HG02623 (cell line): ENCODE measurements around the gene ITGAE.
A peak's percentile ranks its signal among the peaks of the same experiment; 100 is the strongest.

ENCODE experiments used
- ATAC-seq: cut with Tn5 transposase; IDR thresholded peaks from one replicate; pipeline ENCODE4 v1.9.1; 2021; ENCODE audit warnings: moderate library complexity; ENCODE audit not compliant: unreplicated experiment

ITGAE gene

GRCh38 chr17:3817851-3818605 is 17.0 kb upstream of the ITGAE start:
- no peak for ATAC-seq

GRCh38 chr17:3815925-3816324 is 14.9 kb upstream of the ITGAE start:
- ATAC-seq: no peak

GRCh38 chr17:3815122-3815521 is 14.1 kb upstream of the ITGAE start:
- ATAC-seq: no peak

DNA sequence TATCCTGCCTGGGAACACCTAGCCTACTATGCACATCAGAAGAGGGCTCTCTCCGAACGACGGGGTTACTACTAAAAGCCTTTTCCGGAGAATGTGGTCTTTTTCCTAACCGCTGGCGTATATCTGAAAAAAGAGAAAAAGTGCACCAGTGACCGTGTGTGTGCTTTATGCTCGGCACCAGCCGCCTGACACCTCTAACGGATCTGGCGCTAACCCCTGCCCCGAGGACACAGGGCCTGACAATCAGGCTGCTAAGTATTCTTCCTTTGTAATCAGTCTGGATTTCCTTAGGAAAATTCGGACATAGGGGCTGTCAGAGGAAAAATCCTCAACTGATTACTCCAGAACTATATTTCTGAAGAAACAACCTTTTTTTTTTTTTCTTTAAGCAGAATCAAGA is 13.4 kb upstream of the ITGAE start:
- no peak for ATAC-seq

DNA sequence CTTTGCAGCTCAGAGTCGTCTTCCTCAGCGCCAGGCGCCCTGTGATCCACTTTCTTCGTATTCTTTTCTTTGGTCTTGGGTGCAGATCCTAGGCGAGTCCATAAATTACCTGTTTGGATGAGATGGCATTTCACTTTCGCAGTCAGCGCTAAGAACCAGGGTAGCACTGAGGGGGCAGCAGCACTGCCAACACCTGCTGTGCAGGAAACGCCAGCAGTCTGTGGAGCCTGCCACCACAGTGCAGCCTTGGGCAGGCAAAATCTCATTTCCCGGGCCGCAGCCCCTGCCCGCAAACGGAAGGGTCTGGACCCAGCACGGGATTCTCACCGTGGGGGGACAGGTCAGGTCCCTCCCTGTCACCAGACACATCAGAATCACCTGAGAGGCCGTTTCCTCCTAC is 12.2 kb upstream of the ITGAE start:
- ATAC-seq: no peak

DNA sequence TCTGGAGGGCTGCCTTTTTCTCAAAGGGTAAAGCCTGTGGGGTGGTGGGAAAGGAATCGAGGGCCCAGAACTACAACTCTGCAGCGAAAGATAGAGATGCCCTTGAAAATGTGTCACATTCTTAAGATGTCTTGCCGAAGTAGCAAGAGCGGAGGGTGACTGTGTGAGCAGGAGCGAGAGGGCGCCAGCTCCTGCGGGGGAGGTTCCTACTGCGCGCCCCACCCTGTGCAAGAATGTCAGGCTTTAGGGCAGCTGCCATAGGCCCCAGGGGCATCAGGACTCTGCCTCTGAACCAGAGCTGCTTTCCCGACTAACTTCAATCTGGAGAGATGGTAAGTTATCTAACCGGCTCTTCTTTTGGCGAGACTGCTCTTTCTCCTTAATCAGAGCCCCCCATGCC is 11.8 kb upstream of the ITGAE start:
- no peak for ATAC-seq

DNA sequence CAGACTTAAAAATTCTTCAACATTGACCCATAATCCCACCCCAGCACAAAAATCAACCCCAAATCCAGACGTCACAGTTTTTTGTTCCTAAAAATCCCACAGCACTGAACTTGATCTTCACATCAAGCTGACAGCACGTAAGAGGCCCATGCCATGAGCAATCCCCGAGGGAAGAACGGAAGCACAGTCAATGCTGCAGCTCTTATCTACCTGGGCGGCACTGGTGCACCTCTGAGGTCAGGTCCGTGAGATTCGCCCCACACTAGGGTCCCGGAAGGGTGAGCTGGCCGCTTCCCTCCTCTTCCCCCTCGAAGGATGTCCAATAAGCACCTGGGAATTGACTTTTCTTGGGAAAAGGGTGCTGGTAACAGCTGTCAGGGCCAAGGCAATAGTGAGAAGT is 11.3 kb upstream of the ITGAE start:
- ATAC-seq: no peak

GRCh38 chr17:3810019-3810418 is 9.0 kb upstream of the ITGAE start:
- no peak for ATAC-seq

DNA sequence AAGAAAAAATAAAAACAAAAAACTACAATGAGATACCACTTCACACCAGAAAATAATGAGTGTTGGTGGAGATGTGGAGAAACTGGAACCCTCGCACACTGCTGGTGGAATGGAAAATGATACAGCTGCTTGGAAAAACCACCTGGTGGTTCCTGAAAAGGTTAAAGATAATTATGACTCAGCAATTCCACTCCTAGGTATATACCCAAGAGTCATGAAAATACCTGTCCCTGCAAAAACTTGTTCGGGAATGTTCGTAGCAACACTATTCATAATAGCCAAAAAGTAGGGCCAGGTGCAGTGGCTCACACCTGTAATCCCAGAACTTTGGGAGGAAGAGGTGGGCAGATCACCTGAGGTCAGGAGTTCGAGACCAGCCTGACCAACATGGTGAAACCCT is 8.1 kb upstream of the ITGAE start:
- no peak for ATAC-seq

DNA sequence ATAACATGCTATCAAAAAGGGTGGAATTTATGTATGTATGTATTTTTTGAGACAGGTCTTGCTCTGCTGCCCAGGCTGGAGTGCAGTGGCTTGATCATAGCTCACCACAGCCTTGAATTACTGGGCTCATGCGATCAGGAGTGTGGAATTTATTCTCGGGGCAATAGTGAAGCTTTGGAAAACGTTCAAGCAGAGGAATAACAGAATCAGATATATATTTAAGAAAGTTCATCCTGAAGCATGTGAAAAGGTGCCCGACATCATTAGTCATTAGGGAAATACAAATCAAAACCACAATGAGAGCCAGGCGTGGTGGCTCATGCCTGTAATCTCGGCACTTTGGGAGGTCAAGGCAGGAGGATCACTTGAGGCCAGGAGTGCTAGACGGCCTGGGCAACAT is 7.7 kb upstream of the ITGAE start:
- no peak for ATAC-seq

DNA sequence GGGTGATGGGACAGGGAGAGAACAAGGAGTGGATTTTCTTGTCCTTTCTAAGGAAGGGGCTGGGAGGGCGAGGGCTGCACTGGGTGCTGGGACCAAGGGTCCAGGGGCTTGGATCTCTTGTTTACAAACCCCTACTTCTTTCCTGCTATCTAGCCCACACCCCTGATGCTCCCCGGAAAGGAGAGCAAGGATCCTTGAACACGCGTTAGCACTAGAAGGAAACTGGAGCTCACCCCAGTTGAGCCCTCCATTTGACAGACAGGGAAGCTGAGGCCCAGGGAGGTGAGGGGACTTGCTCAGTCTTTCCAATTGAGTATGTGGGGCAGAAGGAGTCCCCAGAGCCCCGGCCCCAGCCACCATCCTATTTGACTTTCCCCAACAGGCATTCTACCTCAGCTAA is 4.6 kb upstream of the ITGAE start:
- ATAC-seq: no peak

GRCh38 chr17:3804503-3804931 is 3.5 kb upstream of the ITGAE start:
- ATAC-seq: peak; percentile 45

GRCh38 chr17:3803308-3803640 is 2.3 kb upstream of the ITGAE start:
- ATAC-seq: no peak

DNA sequence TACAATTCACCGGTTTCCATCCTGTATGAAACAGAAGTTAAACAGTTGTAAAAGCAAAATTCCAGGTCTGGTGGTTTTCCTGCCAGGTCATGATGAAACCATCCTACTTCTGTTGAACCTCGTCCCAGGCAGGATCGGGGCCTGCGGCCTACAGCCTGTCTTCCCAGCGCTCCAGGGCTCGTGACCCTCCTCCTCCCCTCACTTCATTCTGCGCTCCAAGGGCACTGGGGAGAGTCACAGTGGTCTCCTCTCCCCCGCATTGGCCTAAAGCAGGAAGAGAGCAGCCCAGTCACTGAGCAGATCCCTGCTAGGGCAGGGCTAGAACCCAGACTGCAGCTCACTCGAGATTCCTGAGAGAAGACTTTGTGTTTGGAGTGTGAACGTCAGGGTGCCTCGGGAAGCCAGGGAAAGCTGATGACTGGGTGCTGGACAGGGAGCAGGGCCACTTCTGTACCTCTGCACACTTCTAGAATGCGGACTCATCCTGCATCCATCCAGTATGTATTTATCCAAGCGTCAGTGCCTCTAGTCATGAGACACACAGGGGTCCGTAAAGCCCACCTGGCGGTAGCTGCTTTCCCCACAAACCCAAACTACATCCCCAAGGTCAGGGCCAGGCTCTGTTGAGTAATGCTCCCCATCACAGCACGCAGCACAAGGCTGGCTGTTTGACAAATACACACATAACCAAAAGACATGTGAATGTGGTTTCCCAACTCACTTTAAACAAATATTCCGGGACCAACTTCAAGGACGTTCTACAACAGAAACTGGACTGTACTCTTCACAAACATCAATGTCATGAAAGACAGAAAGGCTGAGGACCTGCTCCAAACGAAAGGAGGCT is 1.7 kb upstream of the ITGAE start:
- no peak for ATAC-seq

DNA sequence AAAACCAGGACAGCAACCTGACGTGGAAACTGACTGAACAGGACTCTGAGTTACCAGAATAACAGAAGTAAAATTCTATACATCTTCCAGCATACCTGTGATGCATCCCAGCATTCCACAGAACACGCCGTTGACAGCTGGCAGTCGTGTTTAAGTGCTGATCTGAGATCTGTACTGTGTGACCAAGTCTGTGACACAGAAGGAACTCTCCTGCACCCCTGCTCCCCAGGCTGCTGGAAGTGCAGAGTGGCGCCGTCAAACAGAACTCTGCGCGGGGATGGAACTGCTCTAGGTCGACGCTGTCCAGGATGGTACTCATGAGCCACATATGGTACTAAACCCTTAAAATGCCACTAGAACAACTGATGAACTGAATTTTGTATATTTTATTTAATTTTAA is 804 bp upstream of the ITGAE start:
- no peak for ATAC-seq

GRCh38 chr17:3801347-3801746 is 359 bp upstream of the ITGAE start:
- no peak for ATAC-seq

- ATAC-seq: no peak
Measured at GRCh38 chr17:3799181-3799945, 1.6 kb downstream of the ITGAE start.

DNA sequence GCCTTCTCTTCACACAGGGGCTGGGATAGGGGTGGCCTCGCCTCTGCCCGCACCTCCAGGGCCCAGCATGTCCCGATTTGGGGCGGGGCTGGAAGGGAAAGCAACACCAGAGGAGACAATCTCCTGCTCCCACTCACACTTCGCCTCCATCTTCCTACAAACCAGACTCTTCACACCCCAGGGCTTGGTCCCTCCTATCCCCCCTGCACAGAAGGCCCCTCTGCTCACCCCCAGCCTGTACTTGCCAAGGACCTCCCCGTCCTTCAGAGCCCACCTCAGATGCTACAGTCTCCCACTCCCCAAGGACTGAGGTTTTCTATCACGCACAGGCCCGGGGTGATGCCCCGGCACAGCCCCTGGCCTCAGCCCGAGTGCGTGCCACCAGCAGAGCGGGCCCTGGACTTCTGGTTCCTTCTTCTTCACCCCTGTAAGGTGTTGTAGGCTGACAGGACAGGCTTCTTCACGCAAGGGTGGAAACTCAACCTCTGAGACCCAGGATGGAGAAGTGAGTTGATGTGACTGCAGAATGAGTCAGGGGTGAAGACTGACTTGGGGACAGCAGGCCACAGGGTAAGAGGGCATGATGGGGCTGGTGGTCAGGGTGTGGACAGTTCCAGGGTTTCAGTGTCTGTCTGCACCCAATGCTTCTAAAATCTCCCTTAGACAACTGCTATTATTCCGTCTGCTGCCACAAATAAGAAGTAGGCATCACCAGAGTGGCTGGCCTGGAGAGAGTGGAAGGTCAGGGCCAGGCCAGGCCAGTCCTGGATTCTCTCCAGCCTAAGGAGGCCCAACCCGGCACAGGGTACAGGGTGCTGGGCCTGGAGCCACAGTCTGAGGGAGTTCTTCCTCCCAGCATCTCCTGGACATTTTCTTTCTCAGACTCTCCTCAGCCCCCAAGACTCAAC is 2.5 kb downstream of the ITGAE start:
- no peak for ATAC-seq

DNA sequence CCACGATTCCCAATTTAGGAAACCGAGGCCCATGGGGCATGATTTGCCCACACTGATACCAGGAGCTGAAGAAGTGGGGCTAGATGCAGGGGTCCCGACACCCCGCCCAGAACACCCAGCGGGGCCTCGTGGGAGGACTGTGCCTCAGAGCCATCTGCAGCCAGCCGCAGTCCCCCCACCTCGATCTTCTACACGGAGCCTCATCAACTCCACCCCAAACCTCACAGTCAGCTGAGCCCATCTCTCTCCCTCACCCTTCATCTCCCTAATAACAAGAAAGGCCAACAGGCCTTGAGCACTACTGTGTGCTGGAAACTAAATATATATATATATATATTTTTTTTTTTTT is 4.2 kb downstream of the ITGAE start:
- ATAC-seq: no peak

DNA sequence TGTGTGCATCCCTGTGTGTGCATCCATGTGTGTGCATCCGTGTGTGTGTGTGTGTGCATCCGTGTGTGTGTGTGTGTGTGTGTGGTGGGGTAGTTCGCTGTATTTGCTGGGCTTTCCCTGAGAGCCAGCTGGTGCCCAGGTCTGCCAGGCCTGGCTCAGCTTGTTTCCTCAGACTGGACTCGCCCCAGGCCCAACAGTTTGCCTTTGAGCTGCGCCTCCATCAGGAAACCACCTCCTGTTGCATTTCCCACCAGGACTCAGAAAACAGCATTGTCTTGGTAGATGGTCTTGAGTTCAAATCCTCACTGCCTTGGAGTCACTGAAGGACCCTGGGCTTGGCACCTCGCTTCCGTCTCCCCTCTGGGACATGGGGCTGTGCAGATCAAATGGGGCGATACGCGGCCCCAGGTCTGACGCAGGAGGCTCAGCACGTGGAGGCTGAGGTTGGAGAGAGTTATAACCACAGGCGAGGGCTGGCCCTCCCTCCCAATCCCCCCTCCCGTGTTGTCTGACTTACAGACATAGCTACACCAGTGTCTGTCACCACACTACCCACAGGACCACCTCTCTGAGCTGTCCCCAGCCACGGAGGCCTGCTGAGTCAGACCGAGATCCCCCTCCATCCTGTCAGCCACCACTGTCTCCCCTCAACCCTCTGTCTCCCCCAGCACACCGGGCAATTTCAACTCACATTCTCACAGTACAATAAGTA is 4.7 kb downstream of the ITGAE start:
- peak; percentile 63 for ATAC-seq
